ENCODE data around the gene PPP1R9A.

DNA sequence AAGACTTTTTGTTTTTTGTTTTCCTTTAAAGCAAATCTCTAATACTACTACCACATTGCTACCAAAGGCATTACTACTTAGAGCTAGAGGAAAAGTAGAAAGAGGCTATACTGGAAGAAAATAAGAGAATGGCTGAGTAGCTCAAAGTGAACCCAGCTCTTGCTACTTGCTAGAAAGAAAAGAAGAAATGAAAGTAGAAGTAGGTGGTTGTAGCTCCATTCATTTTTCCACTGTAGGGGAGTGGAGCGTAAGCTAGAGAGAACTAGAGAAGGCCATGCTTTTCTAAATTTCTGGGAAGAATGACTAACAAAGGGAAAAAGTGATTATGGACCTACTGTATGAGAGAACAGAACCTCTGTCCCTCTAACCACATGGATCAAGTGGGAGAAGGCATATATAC lies 232.5 kb downstream of the PPP1R9A start:
- no peak for TF ChIP-seq POLR2A (IDR thresholded peaks at IDR 0.05)
- TF ChIP-seq, protein P1, sequence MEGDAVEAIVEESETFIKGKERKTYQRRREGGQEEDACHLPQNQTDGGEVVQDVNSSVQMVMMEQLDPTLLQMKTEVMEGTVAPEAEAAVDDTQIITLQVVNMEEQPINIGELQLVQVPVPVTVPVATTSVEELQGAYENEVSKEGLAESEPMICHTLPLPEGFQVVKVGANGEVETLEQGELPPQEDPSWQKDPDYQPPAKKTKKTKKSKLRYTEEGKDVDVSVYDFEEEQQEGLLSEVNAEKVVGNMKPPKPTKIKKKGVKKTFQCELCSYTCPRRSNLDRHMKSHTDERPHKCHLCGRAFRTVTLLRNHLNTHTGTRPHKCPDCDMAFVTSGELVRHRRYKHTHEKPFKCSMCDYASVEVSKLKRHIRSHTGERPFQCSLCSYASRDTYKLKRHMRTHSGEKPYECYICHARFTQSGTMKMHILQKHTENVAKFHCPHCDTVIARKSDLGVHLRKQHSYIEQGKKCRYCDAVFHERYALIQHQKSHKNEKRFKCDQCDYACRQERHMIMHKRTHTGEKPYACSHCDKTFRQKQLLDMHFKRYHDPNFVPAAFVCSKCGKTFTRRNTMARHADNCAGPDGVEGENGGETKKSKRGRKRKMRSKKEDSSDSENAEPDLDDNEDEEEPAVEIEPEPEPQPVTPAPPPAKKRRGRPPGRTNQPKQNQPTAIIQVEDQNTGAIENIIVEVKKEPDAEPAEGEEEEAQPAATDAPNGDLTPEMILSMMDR (IDR thresholded peaks at IDR 0.05) = no peak
- TF ChIP-seq EP300 (IDR thresholded peaks at IDR 0.05) = no peak

All from tibial nerve (tissue), 4 donors.